ENCODE measurements around the gene SNAP25. TPM values are rescaled to one million over a fixed set of nuclear protein-coding genes. Genes with fewer than 3 reads are reported as not detected.

The SNAP25 gene
- total RNA-seq, 1 donor from 2014 or later, result 3.7 TPM

- H3K9me3 Mint-ChIP-seq, result no peaks in the 10 kb centered on the region
- H3K27me3 Mint-ChIP-seq (ENCODE audit: insufficient read depth), result peaks cover 7% of the 10 kb centered on the region
- no peak overlapping the region for H3K27ac Mint-ChIP-seq
- intact Hi-C loops (cut with micrococcal nuclease), result no loop called here
- peaks cover 10% of the 10 kb centered on the region for H3K4me1 Mint-ChIP-seq (ENCODE audit: low read depth)
- DNase-seq (ENCODE audit: low spot score), result no peak
- H3K4me3 Mint-ChIP-seq, result no peak overlapping the region
- H3K36me3 Mint-ChIP-seq (ENCODE audit: low read depth), result no peaks in the 10 kb centered on the region
Observed at GRCh38 chr20:10347086-10347880, 128.7 kb downstream of the SNAP25 start.

- H3K27ac Mint-ChIP-seq, result no peak overlapping the region
- intact Hi-C loops (cut with micrococcal nuclease), result no loop called here
- H3K36me3 Mint-ChIP-seq (ENCODE audit: low read depth), result no peaks in the 10 kb centered on the region
- H3K4me1 Mint-ChIP-seq (ENCODE audit: low read depth), result peaks cover 24% of the 10 kb centered on the region
- H3K9me3 Mint-ChIP-seq, result no peaks in the 10 kb centered on the region
- DNase-seq (ENCODE audit: low spot score), result no peak
- no peak overlapping the region for H3K4me3 Mint-ChIP-seq
- H3K27me3 Mint-ChIP-seq (ENCODE audit: insufficient read depth), result peaks cover 2% of the 10 kb centered on the region
Observed at GRCh38 chr20:10349118-10349517, 130.5 kb downstream of the SNAP25 start.

GRCh38 chr20:10350188-10350842, 131.7 kb downstream of the SNAP25 start:
- no peaks in the 10 kb centered on the region for H3K9me3 Mint-ChIP-seq
- peak overlapping the region; percentile 9 for H3K4me3 Mint-ChIP-seq
- peaks cover 24% of the 10 kb centered on the region for H3K4me1 Mint-ChIP-seq (ENCODE audit: low read depth)
- no peaks in the 10 kb centered on the region for H3K27me3 Mint-ChIP-seq (ENCODE audit: insufficient read depth)
- H3K36me3 Mint-ChIP-seq (ENCODE audit: low read depth), result no peaks in the 10 kb centered on the region
- no peak for DNase-seq (ENCODE audit: low spot score)
- H3K27ac Mint-ChIP-seq, result peak overlapping the region; percentile 75
- intact Hi-C loops (cut with micrococcal nuclease), result loop anchor here (2.0 to 5.0 kb wide), 4 partner anchors 132 to 372 kb away; partner anchors contain the start of gene SNAP25

- H3K27me3 Mint-ChIP-seq (ENCODE audit: insufficient read depth), result no peaks in the 10 kb centered on the region
- DNase-seq (ENCODE audit: low spot score), result no peak
- H3K4me1 Mint-ChIP-seq (ENCODE audit: low read depth), result peaks cover 24% of the 10 kb centered on the region
- peak overlapping the region; percentile 72 for H3K27ac Mint-ChIP-seq
- intact Hi-C loops (cut with micrococcal nuclease), result loop anchor here (5.0 kb wide), 1 partner anchor 204 kb away; no protein-coding TSS in a partner anchor
- no peak overlapping the region for H3K4me3 Mint-ChIP-seq
- H3K36me3 Mint-ChIP-seq (ENCODE audit: low read depth), result no peaks in the 10 kb centered on the region
- H3K9me3 Mint-ChIP-seq, result no peaks in the 10 kb centered on the region
Observed at GRCh38 chr20:10352934-10353824, 134.5 kb downstream of the SNAP25 start.

- H3K27ac Mint-ChIP-seq, result no peak overlapping the region
- peaks cover 15% of the 10 kb centered on the region for H3K4me1 Mint-ChIP-seq (ENCODE audit: low read depth)
- no peaks in the 10 kb centered on the region for H3K9me3 Mint-ChIP-seq
- no peak for DNase-seq (ENCODE audit: low spot score)
- peaks cover 5% of the 10 kb centered on the region for H3K27me3 Mint-ChIP-seq (ENCODE audit: insufficient read depth)
- intact Hi-C loops (cut with micrococcal nuclease), result no loop called here
- no peak overlapping the region for H3K4me3 Mint-ChIP-seq
- H3K36me3 Mint-ChIP-seq (ENCODE audit: low read depth), result no peaks in the 10 kb centered on the region
Observed at GRCh38 chr20:10356628-10357027, 138.0 kb downstream of the SNAP25 start.

Other genes with a start within 250 kb of the SNAP25 start
- 0.26 and 0.32 TPM in 2 replicates for gene ANKEF1, start 183.8 kb upstream of the SNAP25 start, total RNA-seq
- gene MKKS, start 215.4 kb downstream of the SNAP25 start, total RNA-seq, result 6.7 and 7.5 TPM in 2 replicates
- gene SLX4IP, start 216.5 kb downstream of the SNAP25 start, total RNA-seq, result 5.0 and 5.8 TPM in 2 replicates

Measured in activated T-helper 1 cell treated with anti-CD3 and anti-CD28 coated beads, Interleukin-12 subunit alpha, Interleukin-12 subunit beta, Interleukin-2, Interleukin-4 antibody, amounts not matched to agents 30 ng/mL and 10 ng/mL and 1 ng/mL, durations not matched to agents 14 hours and 24 hours and 36 hours (primary cell).